ENCODE data around the gene NOC2L.
A peak's percentile ranks its signal among the peaks of the same experiment; 100 is the strongest.

Gene NOC2L

DNA sequence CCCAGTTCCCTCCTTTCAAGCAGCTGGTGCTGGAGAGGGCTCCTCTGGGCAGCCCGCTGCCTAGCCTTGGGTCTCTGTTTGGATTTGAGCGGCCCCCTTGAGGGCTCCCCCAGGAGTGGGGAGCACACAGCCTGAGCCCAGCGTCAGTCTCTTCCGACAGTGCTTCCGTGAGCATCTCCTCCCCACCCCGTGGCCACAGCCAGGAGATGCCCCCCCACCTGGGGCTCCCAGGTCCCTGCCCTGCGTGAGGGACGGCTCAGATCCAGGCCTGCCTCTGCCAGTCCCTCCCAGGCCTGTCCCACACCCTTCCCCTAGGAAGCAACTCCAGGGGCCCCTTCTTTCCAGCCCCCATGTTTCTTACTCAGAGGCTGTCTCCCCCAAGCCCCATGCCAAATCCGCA lies 31.8 kb downstream of the NOC2L start:
- DNase-seq, result no peak

DNA sequence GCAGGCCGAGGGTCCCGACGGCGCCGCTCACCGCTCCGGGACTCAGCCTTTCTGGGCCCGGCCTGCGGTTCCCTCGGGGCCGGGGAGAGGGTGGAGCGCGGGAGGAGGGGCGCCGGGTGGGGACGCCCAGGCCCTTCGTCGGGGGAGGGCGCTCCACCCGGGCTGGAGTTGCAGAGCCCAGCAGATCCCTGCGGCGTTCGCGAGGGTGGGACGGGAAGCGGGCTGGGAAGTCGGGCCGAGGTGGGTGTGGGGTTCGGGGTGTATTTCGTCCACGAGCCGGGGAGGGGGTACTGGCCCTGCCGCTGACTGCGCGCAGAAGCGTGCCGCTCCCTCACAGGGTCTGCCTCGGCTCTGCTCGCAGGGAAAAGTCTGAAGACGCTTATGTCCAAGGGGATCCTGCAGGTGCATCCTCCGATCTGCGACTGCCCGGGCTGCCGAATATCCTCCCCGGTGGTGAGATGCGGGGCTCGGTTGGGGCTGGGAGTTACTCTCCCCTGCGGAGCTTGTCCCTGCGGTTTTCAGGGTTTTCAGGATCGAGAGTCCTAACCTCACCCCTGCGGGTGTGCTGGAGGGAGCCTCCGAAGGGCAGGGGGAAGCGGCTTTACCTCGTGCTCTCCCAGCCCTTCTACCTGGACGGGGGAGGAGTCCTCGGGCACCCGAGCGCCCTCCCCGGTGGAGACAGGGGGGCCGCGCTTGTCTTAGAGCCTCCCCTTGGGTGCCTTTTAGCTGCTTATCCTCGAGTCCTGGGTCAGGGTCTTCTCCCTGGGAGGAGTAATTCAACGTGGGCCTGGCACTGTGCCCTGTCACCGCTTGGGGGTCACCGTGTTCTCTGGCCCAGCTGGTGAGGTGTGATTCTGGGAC lies 33.3 kb downstream of the NOC2L start:
- DNase-seq, result no peak

DNA sequence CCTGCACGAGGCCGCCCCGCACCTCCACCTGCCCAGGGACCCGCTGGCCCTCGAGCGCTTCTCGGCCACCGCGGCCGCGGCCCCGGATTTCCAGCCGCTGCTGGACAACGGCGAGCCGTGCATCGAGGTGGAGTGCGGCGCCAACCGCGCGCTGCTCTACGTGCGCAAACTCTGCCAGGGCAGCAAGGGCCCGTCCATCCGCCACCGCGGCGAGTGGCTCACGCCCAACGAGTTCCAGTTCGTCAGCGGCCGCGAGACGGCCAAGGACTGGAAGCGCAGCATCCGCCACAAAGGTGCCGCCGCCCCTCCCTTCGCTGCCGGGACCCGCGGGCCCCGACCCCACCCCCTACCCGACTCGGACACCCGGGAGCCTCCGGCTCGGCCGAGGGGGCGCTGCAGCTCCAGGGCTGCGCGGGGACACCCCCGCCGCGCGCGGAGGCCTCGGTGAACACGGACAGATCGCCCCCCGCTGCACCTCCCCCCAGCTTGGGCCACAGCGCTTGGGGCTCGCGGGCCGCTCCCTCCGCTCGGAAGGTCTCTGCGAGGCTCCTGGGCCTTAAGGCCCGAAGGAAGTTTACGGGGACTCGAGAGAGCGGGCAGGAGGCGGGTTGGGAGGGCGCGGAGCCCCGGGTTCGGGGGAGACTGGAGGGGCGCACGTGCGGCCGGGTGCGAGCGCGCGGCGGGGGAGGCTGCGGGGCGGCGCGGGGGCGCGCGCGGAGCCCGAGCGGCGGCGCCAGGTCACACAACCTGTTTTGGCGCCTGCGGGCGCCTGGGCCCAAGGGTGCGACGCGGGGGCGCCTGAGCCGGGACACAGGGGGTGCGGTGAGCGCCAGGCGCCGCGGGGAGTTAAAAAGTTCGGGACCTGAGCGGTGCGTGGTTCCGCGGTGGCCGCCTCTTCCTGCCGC lies 34.1 kb downstream of the NOC2L start:
- DNase-seq, result no peak

DNA sequence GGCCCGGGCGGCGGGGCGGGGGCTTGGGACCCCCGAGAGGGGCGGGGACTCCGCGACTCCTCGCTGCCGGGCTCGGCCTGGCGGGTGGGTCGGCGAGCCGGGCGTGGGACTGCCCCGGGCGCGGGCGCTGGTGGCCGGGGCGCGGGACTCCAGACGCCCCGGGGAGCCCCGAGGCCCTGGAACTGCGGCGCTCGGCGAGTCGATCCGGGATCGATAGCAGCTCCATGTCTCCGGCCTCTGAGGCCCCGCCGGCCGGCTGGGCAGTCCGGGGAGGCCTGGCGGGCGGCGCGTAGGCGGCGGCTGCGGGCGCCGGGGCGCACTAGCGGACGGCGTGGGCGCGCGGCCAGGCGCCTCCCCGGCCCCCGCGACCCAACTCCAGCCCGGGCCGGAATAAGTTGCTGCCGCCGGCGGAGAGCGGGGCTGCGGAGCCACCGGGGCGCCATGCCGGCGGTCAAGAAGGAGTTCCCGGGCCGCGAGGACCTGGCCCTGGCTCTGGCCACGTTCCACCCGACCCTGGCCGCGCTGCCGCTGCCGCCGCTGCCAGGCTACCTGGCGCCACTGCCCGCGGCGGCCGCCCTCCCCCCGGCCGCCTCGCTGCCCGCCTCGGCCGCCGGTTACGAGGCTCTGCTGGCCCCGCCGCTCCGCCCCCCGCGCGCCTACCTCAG lies 34.9 kb downstream of the NOC2L start:
- DNase-seq, result no peak

DNA sequence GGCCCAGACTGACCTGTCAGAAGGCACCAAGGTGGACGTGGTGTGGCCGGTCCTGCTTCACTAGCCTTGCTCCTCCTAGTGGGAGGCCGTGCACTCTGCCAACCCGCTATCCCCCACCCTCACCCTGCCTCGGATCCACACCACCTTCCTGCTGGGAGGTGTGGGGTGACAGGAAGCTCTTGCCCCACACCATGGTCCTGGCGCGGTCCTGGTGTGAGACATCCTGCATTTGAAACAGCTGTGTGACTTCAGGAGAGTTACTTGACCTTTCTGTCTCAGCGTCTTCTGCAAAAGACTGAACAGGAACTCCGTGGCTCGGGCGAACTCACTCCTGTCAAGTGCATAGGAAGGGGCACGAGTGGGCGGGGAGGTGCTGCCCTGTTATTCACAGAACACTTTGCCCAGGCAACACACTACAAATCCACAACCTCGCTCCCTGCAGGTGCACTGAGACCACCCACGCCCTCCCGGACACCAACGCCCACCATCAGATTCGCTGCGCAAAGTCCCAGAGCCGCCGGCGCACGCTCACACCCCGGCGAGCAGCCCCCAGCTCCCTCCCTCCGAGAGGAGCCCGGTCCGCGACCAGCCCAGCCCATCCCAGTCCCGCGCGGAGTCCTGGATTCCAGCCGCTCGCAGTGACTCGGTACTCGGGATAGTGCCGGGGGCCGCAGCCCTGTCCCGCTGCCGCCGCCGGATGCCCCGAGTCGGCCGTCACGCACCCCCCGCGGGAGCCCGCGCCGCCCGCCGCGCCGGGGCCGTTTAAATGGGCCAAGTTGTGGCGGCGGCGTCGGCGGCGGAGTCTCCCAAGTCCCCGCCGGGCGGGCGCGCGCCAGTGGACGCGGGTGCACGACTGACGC lies 35.7 kb downstream of the NOC2L start, which contains the start of gene SAMD11:
Gene SAMD11, plus strand, starts transcription at position 793 of the 860 bp plus-strand sequence. CDS start 509 bp downstream, outside the sequence.
- DNase-seq, result peak; percentile 73

DNA sequence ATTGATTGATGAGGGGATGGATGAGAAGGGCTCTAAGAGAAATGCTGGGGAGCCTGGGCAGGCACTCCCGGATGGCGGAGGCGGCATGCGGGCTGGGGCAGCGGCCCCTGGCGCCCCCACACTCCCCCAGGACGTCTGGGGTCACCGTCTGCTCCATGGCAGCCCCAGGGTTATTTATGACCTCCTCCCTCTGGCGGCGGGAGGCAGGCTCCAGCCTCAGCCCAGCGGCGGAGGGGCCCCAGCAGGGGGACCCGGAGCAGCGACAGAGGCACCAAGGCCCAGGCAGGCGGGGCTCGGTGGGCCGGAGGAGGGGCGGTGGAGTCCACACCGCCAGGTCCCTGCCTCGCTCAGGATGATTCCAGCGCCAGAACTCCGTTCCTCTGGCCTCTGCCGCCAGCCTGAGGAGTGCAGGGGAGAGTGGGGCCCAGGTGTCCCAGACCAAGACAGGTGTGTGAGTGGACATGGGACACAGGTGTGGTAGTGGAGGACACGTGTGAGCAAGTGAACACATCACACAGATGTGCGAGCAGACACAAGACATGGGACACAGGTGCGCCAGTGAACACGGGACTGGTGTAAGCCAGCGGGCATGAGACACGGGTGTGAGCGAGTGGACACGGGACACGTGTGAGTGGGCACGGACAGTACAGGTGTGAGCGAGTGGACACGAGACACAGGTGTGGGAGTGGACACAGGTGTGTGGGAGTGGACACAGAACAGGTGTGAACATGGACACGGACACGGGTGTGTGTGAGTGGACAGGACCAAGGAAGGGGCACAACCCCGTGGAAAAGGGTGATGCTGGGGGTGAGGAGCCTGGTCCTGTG lies 37.8 kb downstream of the NOC2L start:
- DNase-seq, result peak; percentile 41

DNA sequence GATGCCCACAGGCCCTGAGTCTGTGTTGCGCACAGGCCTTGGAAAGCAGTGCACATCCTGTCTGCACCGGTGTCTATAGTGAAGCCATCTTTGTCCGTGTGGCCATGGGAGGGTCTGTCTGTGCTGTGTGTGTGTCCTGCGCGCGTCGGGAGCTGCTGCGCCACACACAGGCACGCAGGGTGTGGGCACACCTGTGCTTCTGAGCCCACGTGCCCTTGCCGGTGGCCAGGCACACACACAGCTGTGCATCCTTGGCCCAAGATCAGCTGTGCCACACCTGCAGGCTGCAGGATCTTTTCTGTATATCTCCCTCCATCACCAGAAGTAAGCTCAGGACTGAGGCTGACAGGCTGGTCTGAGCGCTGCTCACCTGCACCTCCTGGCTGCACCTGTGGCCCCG lies 38.5 kb downstream of the NOC2L start:
- DNase-seq, result no peak

DNA sequence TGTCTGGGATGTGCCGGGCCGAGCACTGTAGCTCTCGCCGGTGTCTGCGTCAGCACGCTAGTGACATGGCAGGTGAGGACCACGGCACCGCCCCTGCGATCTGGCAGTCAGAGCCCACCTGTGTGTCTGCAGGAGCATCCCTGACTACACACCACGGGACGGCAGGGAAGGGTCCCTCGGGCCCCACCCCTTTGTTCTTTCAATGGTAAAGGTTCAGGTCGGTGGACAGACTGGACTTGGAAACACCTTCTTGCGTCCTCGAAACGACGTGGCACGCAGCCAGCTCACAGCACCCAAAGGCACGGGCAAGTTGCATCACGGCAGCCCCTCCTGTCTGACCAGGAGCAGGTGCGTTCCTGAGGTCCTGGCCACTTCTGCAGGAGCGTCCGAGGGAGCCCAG lies 39.0 kb downstream of the NOC2L start:
- DNase-seq, result no peak

DNA sequence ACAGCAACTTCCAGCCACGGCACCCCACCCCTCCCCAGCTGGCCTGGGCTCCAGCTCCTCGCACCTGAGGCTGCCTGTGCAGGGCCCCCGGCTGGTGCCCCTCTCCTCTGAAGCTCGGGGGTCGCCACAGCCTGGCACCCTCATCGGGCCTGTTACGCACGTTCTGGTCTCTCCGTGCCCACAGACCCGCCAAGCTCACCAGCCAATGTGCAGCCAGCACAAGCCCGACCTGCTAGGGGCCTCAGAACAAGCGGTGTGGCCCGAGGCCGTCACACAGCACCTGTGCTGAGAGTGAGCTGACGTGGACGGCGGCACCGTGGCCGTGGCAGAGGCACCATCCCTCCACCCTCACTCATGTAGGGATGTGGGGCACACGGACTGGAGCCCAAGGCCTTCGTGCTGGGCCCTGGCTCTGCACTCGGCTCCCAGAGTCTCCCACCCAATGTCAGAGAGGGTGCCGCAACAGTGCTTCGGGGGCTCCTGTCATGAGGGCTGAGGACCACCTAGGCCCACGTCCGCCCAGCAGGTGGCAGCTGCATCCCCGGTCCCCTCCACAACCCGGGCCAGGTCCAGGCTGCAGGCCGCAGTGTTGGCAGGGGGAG lies 39.7 kb downstream of the NOC2L start:
- DNase-seq, result no peak

DNA sequence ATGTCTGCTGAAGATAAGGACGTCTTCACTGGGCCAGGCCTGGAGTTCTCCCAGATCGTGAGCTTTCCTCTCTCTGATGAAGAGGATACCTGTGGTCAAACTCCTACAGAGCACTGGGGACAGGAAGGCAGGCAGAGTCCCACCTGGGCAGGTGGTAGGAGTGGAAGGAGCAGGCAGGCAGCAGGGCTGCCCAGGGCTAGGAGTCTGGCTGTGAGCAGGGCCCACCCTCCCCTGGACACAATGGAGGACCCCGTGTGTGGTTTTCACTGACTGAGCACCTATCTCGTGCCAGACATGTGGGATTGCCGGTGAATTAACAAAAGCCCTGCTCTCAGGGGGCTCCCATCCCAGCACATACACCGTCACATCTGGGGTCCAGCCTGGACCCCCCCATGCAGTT lies 40.2 kb downstream of the NOC2L start:
- DNase-seq, result no peak

DNA sequence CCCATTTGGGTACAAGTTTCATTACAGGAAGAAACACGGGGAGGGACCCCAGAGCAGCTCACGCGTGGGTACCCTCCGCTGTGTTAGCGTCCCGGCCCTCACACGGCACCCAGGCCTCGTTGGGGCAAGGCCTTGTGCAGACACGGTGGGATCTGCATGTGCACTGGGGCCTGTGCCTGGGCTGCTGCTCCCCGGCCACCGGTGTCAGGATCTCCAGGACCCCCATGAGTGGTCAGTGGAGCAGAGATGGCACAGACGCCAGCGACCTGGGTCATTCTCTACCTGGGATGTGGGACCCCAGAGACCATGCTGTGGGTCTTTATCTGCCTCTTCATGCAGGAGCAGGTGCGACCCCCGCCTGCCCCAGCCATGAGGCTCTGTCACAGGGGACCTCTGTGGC lies 40.7 kb downstream of the NOC2L start:
- DNase-seq, result no peak

DNA sequence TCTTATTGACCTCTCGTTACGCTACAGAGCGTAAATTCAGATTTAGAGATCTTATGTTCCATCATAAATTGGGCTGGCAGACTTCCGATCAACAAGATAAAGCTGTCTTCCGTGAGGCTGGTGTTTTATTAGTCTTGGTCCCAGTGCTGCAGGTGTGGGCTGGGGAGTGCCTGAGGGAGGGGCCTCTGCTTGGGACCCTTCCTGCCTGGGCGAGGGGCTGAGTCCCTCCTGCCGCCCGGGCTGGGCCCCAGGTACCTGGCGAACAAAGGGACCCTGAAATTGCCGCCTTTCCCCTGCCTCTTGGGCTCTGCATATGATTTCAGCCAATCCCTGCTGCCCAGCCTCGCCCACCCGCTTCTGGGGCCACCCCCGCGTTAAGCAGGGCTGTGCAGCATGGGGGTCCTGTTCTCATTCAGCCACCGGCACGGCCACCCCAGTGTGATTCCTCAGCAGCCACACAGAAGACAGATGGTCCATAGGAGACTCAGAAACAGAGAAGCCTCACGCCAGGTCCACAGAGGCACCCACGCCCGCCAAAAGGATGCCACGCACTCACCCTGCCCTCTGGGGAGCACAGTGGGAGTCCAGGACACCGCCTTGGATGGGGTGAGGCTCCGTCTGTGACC lies 41.5 kb downstream of the NOC2L start:
- no peak for DNase-seq

DNA sequence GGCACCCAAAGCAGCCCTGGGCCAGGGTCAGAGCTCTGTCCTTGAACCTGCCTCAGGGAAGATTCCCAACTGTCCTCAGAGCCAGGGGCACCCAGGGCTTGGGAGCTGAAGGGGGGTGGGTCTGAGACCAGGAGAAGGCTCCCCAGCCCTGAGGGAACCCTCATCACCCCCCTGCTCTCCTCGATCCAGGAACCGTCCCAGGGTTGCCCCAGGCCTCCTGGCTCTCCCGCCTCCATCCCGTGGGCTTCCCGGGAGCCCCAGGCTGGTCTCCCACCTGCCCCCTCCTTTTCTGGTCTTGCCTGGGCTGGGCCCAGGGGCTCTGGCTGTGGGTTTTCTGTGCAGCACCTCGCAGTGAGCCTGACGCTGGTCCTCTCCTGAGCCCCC lies 42.0 kb downstream of the NOC2L start:
- DNase-seq, result no peak

DNA sequence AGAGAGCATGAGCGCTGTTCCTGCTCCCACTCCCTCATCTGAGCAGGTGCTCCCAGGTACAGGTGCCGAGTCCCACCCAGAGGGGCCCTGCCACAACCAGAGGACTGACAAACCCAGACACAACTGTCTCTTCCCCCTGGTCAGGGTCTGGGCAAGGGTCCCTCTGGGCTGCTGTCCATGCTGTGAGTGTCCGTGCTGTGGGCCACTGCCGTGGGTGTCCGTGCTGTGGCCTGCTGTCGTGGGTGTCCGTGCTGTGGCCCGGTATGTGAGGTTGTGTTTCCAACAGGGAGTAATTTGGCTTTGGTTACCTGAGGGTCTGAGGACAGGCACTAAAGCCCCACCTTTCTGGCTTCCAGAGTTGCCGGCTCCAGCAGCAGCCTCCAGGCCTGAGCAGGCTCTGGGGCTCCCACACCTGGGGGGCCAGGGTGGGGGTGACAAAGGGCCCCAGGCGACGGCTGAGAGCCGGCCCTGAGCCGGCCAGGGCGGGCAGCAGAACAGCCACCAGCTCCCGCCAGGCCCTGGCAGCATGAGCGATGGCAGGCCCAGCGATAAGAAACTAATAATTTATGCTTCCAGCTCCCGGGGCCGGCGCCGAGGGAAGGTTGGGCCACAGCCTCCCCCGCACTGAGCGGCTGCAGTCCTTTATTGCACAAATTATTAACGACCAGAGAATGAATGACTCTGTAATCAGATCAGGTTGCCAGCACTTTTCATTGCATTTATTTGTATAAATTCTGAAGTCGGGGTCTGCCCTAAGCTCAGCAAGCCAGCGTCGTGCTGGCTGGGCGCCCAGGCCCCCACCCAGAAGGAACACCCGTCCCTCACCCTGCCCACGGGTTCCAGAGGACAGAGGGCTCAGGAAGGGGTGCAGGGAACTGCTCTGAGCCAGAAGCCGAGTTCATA lies 42.6 kb downstream of the NOC2L start:
- DNase-seq, result no peak

DNA sequence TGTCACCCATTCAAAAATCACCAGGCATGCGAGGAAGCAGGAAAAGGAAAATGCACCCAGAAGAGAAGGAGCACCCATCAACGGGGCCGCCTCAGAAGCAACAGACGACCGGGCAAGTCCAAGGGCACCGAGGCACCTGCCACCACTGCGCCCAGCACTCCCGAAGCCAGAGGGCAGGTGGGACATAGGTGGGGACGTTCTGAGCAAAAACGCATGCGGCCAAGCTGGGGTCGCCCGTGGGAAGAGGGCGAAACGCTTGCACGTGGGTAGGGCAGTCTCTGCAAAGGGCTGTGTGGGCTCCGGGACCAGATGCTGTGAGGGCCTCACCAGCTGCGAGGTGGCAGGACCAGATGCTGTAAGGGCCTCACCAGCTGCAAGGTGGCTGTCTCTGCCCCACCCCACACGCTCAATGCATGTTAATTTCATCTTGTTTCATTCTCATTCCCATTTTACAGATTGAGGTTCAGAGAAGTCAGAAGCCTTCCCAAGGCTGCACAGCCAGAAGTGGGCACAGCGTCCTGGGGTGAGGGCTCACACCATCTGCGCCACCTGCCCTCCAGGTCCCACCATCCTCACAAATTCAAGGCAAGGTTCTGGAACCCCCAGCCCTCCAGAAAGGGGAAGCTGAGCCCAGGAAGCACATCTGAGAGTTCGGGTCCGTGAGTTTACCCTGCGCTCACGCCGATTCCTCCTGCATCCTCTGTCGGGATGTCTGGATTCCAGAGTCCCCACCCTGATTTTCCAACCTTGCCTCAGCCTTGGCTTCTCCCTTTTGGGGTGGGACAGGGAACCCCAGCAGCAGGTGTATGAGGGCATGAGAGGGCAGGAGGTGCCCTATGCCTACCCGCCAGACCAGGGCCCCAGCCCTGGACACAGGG lies 43.5 kb downstream of the NOC2L start:
- DNase-seq, result no peak

DNA sequence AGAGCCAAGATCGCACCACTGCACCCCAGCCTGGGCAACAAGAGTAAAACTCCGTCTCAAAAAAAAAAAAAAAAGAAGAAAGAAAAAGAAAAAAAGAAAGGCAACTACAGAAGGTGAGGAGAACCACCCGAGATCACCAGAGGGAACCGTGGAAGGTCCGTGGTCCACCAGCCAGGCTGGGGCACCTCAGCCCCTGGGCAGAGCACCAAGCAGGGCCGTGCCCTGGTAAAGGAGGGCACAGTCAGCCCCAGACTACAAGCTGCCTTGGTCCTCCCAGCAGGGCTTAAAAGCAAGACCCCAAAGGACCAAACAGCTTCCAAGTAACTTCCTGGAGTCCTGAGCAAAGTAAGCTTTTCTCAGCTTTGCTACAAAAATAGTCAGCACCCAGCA lies 44.2 kb downstream of the NOC2L start:
- no peak for DNase-seq

DNA sequence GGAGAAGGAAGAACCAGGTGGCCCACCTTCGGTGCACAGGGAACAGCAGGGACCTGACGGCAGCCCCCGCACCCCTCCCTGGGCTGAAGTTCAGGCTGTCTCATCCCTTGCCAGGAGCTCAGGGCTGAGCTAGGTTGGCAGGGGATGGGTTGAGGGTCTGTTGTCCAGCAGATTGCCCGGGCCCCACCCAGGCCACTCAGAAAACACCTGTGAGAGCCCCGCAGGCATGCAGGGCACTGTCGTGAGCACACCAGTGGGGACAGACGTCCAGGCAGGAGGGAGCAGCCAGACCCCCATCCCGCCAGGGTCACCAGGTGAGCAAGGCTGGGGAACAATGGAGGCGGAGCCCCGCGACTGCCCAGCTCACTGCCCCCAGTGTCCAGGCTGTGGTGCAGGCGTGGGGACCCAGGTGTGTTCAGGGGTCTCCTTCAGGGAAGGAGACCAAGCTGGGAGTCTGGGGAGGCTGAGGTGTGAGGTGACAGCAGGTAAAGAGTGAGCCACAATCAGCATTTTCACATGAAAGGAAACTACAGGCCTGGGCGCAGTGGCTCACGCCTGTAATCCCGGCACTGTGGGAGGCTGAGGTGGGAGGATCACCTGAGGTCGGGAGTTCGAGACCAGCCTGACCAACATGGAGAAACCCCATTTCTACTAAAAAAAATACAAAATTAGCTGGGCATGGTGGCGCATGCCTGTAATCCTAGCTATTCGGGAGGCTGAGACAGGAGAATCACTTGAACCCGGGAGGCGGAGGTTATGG lies 44.7 kb downstream of the NOC2L start:
- DNase-seq, result no peak
